8988T (cell line): ENCODE results near the gene CCDC88B.
"Not testable (repeated sequence)": the region's sequence is repeated elsewhere in the genome, so short reads cannot be mapped to it uniquely, and the experiment has no call there.

ENCODE experiments used
- DNase-seq: peaks from one replicate; pipeline ENCODE4 v3.0.0; 2011

The CCDC88B gene

DNA sequence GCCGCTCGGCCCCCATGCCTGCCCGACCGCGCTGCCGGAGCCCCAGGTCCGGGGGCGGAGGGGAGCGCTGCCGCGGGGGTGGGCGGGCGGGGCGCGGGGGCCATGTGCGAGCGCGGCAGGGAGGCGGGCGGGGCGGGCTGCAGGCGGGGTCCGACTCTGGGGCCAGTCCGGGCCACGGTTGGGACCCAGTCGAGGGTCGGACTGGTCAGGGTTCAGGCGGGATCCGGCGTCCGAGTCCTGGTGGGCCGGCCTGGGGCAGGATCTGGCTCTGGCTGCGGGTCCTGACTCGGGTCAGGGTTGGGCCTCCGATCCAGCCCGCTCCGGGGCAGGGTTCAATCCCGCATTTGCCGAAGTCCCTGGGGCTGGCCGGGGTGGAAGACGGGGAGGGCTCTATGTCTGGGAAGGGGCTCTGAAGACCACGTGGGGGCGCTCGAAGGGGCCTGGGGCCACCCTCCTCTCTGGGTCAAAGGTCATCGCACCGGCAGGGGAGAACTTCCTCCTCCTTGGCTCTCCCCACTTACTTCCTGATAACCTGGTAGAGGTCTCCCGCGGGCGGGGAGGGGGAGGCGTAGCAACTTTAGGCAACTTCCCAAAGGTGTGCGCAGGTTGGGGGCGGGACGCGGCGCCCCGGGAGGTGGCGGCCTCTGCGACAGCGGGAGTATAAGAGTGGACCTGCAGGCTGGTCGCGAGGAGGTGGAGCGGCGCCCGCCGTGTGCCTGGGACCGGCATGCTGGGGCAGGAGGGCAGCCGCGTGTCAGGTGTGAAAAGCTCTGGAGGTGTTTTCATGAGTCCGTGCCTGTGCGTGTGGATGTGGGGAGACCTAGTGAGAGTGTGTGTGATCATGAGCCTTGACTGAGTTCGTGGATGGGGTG is 34.1 kb upstream of the CCDC88B start:
- DNase-seq: no peak

- no peak for DNase-seq
Observed at GRCh38 chr11:64306563-64306875, 33.5 kb upstream of the CCDC88B start.

- no peak for DNase-seq
Observed at GRCh38 chr11:64306876-64307622, 33.0 kb upstream of the CCDC88B start.

DNA sequence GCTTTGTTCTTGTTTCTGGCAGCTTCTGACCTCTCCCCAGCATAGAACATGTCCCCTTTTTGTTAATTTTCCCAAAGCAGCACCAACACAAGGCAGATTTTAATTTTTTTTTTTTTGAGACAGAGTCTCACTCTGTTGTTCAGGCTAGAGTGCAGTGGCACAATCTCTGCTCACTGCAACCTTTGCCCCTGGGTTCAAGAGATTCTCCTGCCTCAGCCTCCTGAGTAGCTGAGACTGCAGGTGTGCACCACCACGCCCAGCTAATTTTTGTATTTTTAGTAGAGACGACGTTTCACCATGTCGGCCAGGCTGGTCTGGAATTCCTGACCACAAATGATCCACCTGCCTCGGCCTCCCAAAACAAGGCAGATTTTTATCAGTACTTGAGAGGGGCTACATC is 32.2 kb upstream of the CCDC88B start:
- DNase-seq: not testable (repeated sequence)

GRCh38 chr11:64312947-64313346 is 27.1 kb upstream of the CCDC88B start:
- DNase-seq: no peak

DNA sequence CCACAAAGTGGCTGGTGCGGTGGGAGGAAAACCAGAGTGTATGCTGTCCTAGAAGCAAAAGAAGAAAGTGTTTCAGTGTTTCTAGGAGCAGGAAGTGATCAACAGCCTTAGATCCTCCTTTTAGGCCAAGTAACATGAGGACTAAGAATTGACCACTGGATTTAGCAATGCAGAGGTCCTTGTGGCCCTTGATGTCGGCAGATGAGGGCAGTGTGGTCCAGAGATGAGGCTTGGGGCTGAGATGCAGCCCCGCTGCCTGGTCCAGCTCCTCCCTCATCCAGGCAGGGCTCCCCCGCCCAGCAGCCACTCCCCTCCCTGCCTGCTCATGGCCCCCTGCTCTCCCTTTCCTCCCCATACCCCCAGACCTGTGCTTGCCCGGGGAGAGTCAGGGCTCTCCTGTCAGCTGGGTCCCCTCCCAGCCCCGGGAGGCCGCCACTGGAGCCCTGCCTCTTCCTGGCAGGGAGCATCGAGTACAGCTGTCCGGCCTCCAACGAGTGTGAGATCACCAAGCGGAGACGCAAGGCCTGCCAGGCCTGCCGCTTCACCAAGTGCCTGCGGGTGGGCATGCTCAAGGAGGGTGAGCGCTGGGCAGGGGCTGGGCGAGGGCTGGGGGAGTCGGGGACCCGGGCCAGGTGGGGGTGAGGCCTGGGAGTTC is 26.4 kb upstream of the CCDC88B start:
- no peak for DNase-seq

DNA sequence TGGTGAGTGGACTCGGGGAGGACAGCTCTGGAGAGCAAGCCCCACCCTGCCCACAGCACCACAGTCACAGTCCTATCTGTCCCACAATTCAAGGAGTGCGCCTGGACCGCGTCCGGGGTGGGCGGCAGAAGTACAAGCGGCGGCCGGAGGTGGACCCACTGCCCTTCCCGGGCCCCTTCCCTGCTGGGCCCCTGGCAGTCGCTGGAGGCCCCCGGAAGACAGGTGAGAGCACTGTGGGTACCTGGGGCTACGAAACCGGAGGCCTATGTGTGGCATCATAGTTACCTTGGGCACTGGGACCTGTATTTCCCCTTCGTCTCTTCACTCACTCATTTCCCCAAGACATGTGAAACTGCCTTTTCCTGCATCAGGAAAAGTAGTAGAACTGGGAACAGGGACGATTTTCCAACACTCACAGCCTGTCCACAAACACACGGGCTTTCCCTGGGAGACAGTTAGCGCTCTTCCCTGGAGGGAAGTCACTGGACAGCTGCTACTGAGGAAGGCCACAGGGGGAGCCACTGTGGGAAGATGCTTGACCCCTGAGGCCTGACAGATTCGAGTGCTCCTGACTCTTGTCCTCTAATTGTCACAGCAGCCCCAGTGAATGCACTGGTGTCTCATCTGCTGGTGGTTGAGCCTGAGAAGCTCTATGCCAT is 25.7 kb upstream of the CCDC88B start:
- no peak for DNase-seq

- no peak for DNase-seq
Observed at GRCh38 chr11:64314805-64315561, 25.0 kb upstream of the CCDC88B start.

- not testable (repeated sequence) for DNase-seq
Observed at GRCh38 chr11:64315667-64316526, 24.1 kb upstream of the CCDC88B start.

GRCh38 chr11:64316672-64317324 is 23.2 kb upstream of the CCDC88B start:
- no peak for DNase-seq

- peak; percentile 82 for DNase-seq
Observed at GRCh38 chr11:64317325-64317960, 22.6 kb upstream of the CCDC88B start, which contains the start of gene TRMT112. TRMT112 (minus strand) TSS chr11:64317559; CDS start chr11:64317526, 33 bp downstream.

DNA sequence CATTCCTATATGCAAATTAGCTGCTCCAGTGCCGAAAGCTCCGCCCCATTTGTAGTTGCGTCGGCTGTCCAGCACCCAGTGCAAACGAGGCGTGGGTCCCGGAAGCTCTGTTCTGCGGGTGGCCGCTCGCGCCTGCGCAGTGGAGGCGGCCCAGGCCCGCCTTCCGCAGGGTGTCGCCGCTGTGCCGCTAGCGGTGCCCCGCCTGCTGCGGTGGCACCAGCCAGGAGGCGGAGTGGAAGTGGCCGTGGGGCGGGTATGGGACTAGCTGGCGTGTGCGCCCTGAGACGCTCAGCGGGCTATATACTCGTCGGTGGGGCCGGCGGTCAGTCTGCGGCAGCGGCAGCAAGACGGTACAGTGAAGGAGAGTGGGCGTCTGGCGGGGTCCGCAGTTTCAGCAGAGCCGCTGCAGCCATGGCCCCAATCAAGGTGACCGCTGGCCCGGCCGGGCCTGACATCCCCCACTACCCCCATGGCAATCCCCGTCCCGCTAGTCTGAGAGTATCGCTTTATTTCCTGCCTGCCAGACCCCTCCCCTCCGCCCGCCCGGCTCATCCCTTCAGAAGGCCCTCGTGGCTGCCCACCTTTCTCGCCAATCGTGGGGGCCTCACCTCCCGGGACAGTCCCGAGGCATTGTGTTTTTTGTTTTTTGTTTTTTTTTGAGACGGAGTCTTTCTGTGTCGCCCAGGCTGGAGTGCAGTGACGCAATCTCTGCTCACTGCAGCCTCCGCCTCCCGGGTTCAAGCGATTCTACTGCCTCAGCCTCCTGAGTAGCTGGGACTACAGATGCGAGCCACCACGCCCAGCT is 21.8 kb upstream of the CCDC88B start, which contains the start of gene PRDX5:
PRDX5 (plus strand) TSS at position 161 of the 805 bp plus-strand sequence; CDS start at position 256, 95 bp downstream.
- DNase-seq: peak; percentile 95

DNA sequence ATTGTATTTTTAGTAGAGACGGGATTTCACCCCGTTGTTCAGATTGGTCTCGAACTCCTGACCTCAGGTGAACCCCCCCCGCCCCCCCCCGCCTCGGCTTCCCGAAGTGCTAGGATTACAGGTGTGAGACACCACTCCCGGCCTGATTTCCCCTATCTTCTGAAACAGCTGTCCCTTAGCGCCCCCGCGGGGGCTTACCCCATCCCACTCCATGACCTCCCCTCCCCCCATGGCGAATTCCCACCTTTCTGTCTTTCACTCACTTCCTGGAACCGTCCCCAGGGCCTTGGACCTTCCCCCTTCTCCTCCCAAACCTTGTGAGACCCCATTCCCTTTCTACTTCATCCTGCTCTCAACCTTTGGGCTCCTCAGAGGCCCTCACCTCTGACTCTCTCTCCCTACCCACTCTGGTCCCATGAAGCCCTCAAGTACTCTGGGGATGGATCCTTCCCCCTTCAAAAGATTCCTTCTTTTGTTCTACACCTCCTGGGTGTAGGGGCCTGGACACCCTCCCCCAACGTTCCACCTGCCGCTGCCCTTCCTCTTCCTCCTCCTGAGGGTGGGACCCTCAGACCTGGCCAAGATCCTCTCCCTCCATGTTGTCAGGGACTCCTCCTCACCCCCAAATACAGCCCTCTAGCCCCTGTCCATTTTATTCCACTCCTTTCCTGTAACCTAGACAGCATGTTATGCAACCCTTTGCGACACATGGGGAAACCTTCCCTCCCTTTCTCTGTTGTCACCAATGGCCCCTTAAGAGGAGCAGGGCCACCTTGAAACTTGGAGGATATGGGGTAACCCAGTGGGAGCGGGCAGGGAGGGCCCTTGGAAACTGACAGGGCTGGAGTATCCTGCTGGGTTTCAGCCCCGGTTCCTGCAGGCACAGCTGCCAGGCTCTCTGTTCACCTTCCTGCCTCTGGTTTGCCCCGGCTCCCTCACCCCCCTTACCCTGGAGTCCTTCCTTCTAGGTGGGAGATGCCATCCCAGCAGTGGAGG is 20.9 kb upstream of the CCDC88B start:
- no peak for DNase-seq

DNA sequence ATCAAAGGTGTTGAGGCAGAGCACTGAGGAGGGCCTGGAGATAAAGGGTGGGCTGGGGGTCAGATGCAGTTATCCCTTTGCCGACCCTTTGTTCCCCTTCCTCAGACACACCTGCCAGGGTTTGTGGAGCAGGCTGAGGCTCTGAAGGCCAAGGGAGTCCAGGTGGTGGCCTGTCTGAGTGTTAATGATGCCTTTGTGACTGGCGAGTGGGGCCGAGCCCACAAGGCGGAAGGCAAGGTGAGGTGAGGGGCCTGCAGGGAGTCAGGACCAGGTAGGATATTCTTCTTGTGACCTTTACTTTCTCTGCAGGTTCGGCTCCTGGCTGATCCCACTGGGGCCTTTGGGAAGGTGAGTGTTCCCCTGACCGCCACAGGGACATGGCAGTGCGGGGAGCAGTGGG is 19.4 kb upstream of the CCDC88B start:
- no peak for DNase-seq

GRCh38 chr11:64321026-64321425 is 19.0 kb upstream of the CCDC88B start:
- DNase-seq: no peak

- DNase-seq: no peak
Observed at GRCh38 chr11:64321533-64321932, 18.5 kb upstream of the CCDC88B start.

DNA sequence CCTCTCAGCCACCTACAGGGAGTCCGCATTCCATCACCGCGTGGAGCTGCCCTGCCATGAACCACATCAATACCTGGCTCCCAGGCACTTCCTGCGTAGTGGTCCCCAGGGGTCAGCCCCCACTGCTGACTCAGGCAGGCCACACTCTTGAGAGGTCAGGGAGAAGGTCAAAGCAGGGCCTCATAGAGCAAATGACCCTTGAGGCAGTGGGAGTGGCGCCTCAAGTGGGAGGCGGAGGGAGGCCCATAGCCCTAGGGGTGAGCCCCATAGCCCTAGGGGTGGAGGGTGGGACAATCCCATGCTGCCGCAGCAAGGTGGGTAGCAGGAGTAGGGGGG is 17.1 kb upstream of the CCDC88B start:
- no peak for DNase-seq

- DNase-seq: no peak
Observed at GRCh38 chr11:64323373-64323772, 16.6 kb upstream of the CCDC88B start.
